WTC11 (cell line): ENCODE measurements around the gene SETSIP. TPM values are rescaled to one million over a fixed set of nuclear protein-coding genes. Genes with fewer than 3 reads are reported as not detected.

Experiments
- ATAC-seq: fragments of 200-7000 bp; cut with Tn5 transposase; 2 replicates; pipeline ENCODE4 v1.10.0; 2021; ENCODE audit warnings: mild to moderate bottlenecking, moderate library complexity
- CTCF ChIA-PET: fragments of 300-600 bp; sonication (Branson Sonifier 250); formaldehyde crosslinking; loops from one replicate; lab custom pipeline; 2021; ENCODE audit warnings: antibody characterized with exemption; lab: Charles Lee
- POLR2A ChIA-PET: fragments of 350-600 bp; sonication (Branson Sonifier 250); formaldehyde crosslinking; loops from one replicate; lab custom pipeline; 2021; ENCODE audit warnings: antibody characterized with exemption; lab: Charles Lee
- DNase-seq: peaks from one replicate; pipeline ENCODE4 v3.0.0; 2021; ENCODE audit warnings: low spot score
- H3K27ac Mint-ChIP-seq: 2 replicates; pipeline ENCODE4 v1.8.0; 2021; ENCODE audit warnings: mixed read lengths
- H3K27me3 Mint-ChIP-seq: 2 replicates; pipeline ENCODE4 v1.8.0; 2021; ENCODE audit warnings: low read depth, mild to moderate bottlenecking, moderate library complexity, mixed read lengths
- H3K36me3 Mint-ChIP-seq: 2 replicates; pipeline ENCODE4 v1.8.0; 2021; ENCODE audit warnings: mixed read lengths
- H3K4me1 Mint-ChIP-seq: 2 replicates; pipeline ENCODE4 v1.8.0; 2022; ENCODE audit warnings: mixed read lengths
- H3K4me3 Mint-ChIP-seq: 2 replicates; pipeline ENCODE4 v1.8.0; 2021; ENCODE audit warnings: mild to moderate bottlenecking, moderate library complexity, mixed read lengths
- H3K9me3 Mint-ChIP-seq: 2 replicates; pipeline ENCODE4 v1.8.0; 2021; ENCODE audit warnings: mixed read lengths
- AFF4 ChIP-seq: sonication (generic); formaldehyde crosslinking; IDR thresholded peaks from 2 replicates; pipeline ENCODE4 v1.8.1; 2023; ENCODE audit warnings: mild to moderate bottlenecking, missing genetic modification reagents, borderline replicate concordance
- GRHL2 ChIP-seq: fragments of 250-450 bp; sonication (Bioruptor Pico); IDR thresholded peaks from 2 replicates; pipeline ENCODE4 v1.8.0; 2022; ENCODE audit warnings: mild to moderate bottlenecking, moderate library complexity; ENCODE audit not compliant: insufficient replicate concordance, severe bottlenecking
- JAZF1 ChIP-seq: fragments of 250-450 bp; sonication (Bioruptor Pico); IDR thresholded peaks from 2 replicates; pipeline ENCODE4 v1.9.0; 2021; ENCODE audit warnings: moderate library complexity, mild to moderate bottlenecking, inconsistent platforms
- JUN ChIP-seq: sonication (generic); formaldehyde crosslinking; IDR thresholded peaks from 2 replicates; pipeline ENCODE4 v1.8.0; 2023; ENCODE audit warnings: mild to moderate bottlenecking, missing genetic modification reagents
- OVOL2 ChIP-seq: fragments of 250-450 bp; sonication (Bioruptor Pico); IDR thresholded peaks from 2 replicates; pipeline ENCODE4 v1.9.0; 2021; ENCODE audit warnings: mild to moderate bottlenecking, borderline replicate concordance
- RELA ChIP-seq: sonication (generic); formaldehyde crosslinking; IDR thresholded peaks from 2 replicates; pipeline ENCODE4 v1.8.1; 2022; ENCODE audit warnings: missing genetic modification reagents, mild to moderate bottlenecking, borderline replicate concordance
- SMAD4 ChIP-seq: sonication (generic); formaldehyde crosslinking; IDR thresholded peaks from 2 replicates; pipeline ENCODE4 v1.8.0; 2022; ENCODE audit warnings: mild to moderate bottlenecking, missing genetic modification reagents
- SOX15 ChIP-seq: fragments of 250-450 bp; sonication (Bioruptor Pico); IDR thresholded peaks from 2 replicates; pipeline ENCODE4 v1.9.0; 2021; ENCODE audit warnings: mild to moderate bottlenecking
- ZNF423 ChIP-seq: fragments of 250-450 bp; sonication (Bioruptor Pico); IDR thresholded peaks from 2 replicates; pipeline ENCODE4 v2.1.2; 2022; ENCODE audit warnings: mild to moderate bottlenecking, moderate library complexity
- ZSCAN18 ChIP-seq: fragments of 250-450 bp; sonication (Bioruptor Pico); IDR thresholded peaks from 2 replicates; pipeline ENCODE4 v2.1.2; 2022; ENCODE audit warnings: mild to moderate bottlenecking, moderate library complexity
- total RNA-seq: library from RNA; stranded (reverse); gene quantifications from 3 replicates; pipeline ENCODE4 v1.2.3, GENCODE V29; 2021
- TF ChIP-seq, protein P1 (sequence below): sonication (generic); formaldehyde crosslinking; IDR thresholded peaks from 2 replicates; pipeline ENCODE4 v1.8.1; 2023; ENCODE audit warnings: mild to moderate bottlenecking, missing genetic modification reagents, moderate library complexity
- TF ChIP-seq, protein P2 (sequence below): sonication (generic); formaldehyde crosslinking; IDR thresholded peaks from 2 replicates; pipeline ENCODE4 v1.8.1; 2022; ENCODE audit warnings: missing genetic modification reagents, borderline replicate concordance
- TF ChIP-seq, protein P3 (sequence below): sonication (generic); formaldehyde crosslinking; IDR thresholded peaks from 2 replicates; pipeline ENCODE4 v1.8.1; 2023; ENCODE audit warnings: mild to moderate bottlenecking, moderate library complexity, missing genetic modification reagents
- TF ChIP-seq, protein P4 (sequence below): sonication (generic); formaldehyde crosslinking; conservative IDR thresholded peaks from 2 replicates; pipeline ENCODE4 v1.8.1; 2022; ENCODE audit warnings: mild to moderate bottlenecking, missing genetic modification reagents

The SETSIP gene
- total RNA-seq, 1 experiment from 2014 or later, result not detected

DNA sequence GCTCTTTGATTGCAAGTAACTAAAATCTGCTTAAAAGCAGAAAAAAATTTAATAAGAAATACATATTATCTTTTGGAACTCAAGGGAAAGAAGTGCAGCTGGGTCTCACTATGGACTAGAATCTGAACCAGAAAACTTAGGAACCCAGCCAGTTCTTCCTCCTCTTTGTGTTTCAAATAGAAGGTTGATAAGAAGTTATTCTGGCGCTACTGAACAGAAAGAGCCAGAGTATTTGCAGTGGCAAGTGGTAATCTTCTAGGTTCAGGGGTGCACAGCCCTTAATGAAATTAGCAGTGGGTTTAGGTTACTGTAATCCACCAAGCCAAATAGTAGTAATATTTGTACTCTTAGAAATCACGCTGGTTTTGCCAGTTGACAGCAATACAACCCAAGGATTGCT, 33.4 kb upstream of the SETSIP start:
- ATAC-seq, result no peak
- no peak for TF ChIP-seq JAZF1 (CRISPR knock-in tag)
- peaks cover 3% of the 10 kb centered on the region; the same call in 1 of the 2 replicates for H3K36me3 Mint-ChIP-seq
- DNase-seq, result no peak
- no peaks in the 10 kb centered on the region for H3K27me3 Mint-ChIP-seq
- no peak overlapping the region for H3K27ac Mint-ChIP-seq
- H3K9me3 Mint-ChIP-seq, result no peaks in the 10 kb centered on the region
- POLR2A ChIA-PET, result no interaction called here
- CTCF ChIA-PET, result no interaction called here
- H3K4me3 Mint-ChIP-seq, result no peak overlapping the region
- no peaks in the 10 kb centered on the region for H3K4me1 Mint-ChIP-seq

GRCh38 chr1:92105546-92106081, 30.4 kb upstream of the SETSIP start:
- no peaks in the 10 kb centered on the region for H3K9me3 Mint-ChIP-seq
- peaks cover 3% of the 10 kb centered on the region; the same call in 1 of the 2 replicates for H3K36me3 Mint-ChIP-seq
- no peak overlapping the region for H3K27ac Mint-ChIP-seq
- no peak for DNase-seq
- no peaks in the 10 kb centered on the region for H3K4me1 Mint-ChIP-seq
- ATAC-seq, result no peak
- no peak overlapping the region for H3K4me3 Mint-ChIP-seq
- H3K27me3 Mint-ChIP-seq, result no peaks in the 10 kb centered on the region
- ChIA-PET CTCF (interaction anchor here (1.0 kb wide), 1 partner anchor 9 kb away, joined by 3 read pairs; no protein-coding TSS in a partner anchor), POLR2A (no interaction called here)
- TF ChIP-seq SMAD4 (CRISPR knock-in tag) (no peak), ZNF423 (no peak), AFF4 (CRISPR knock-in tag) (no peak), JUN (CRISPR knock-in tag) (no peak), RELA (CRISPR knock-in tag) (no peak), ZSCAN18 (CRISPR knock-in tag) (no peak), SOX15 (CRISPR knock-in tag) (no peak), GRHL2 (no peak), OVOL2 (CRISPR knock-in tag) (no peak)
- TF ChIP-seq, protein P1, sequence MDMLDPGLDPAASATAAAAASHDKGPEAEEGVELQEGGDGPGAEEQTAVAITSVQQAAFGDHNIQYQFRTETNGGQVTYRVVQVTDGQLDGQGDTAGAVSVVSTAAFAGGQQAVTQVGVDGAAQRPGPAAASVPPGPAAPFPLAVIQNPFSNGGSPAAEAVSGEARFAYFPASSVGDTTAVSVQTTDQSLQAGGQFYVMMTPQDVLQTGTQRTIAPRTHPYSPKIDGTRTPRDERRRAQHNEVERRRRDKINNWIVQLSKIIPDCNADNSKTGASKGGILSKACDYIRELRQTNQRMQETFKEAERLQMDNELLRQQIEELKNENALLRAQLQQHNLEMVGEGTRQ (CRISPR knock-in tag), result no peak
- TF ChIP-seq, protein P2, sequence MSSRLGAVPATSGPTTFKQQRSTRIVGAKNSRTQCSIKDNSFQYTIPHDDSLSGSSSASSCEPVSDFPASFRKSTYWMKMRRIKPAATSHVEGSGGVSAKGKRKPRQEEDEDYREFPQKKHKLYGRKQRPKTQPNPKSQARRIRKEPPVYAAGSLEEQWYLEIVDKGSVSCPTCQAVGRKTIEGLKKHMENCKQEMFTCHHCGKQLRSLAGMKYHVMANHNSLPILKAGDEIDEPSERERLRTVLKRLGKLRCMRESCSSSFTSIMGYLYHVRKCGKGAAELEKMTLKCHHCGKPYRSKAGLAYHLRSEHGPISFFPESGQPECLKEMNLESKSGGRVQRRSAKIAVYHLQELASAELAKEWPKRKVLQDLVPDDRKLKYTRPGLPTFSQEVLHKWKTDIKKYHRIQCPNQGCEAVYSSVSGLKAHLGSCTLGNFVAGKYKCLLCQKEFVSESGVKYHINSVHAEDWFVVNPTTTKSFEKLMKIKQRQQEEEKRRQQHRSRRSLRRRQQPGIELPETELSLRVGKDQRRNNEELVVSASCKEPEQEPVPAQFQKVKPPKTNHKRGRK (CRISPR knock-in tag), result no peak
- TF ChIP-seq, protein P3, sequence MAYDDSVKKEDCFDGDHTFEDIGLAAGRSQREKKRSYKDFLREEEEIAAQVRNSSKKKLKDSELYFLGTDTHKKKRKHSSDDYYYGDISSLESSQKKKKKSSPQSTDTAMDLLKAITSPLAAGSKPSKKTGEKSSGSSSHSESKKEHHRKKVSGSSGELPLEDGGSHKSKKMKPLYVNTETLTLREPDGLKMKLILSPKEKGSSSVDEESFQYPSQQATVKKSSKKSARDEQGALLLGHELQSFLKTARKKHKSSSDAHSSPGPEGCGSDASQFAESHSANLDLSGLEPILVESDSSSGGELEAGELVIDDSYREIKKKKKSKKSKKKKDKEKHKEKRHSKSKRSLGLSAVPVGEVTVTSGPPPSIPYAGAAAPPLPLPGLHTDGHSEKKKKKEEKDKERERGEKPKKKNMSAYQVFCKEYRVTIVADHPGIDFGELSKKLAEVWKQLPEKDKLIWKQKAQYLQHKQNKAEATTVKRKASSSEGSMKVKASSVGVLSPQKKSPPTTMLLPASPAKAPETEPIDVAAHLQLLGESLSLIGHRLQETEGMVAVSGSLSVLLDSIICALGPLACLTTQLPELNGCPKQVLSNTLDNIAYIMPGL (CRISPR knock-in tag), result no peak
- TF ChIP-seq, protein P4, sequence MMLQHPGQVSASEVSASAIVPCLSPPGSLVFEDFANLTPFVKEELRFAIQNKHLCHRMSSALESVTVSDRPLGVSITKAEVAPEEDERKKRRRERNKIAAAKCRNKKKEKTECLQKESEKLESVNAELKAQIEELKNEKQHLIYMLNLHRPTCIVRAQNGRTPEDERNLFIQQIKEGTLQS (CRISPR knock-in tag), result no peak
